GM12878 (cell line): Measurements from ENCODE around the gene SPATA31C1. TPM values are rescaled to one million over a fixed set of nuclear protein-coding genes. Genes with fewer than 3 reads are reported as not detected.

ENCODE experiments used
- ATAC-seq: fragments of 200-7000 bp; cut with Tn5 transposase; 3 replicates; pipeline ENCODE4 v1.9.1; 2020; ENCODE audit warnings: mild to moderate bottlenecking, moderate library complexity
- BruUV-seq: library from RNA; stranded (reverse); fragments of 400-500 nt; replicated peaks from 2 replicates; lab custom pipeline; 2021; lab: Mats Ljungman, UMichigan
- CTCF ChIA-PET: fragments of 300-600 bp; sonication (Branson Sonifier 250); formaldehyde crosslinking; extraction: SDS; loops from one replicate; lab custom pipeline; 2021; ENCODE audit warnings: inconsistent platforms; lab: Yijun Ruan, JAX
- POLR2A ChIA-PET: fragments of 350-600 bp; formaldehyde crosslinking; extraction: SDS; loops from one replicate; lab custom pipeline; 2021; ENCODE audit warnings: inconsistent platforms; lab: Charles Lee
- RAD21 ChIA-PET: fragments of 300-600 bp; sonication (Branson Sonifier 250); formaldehyde crosslinking; loops from one replicate; lab custom pipeline; 2023; ENCODE audit warnings: antibody characterized with exemption; ENCODE audit not compliant: unreplicated experiment; lab: Charles Lee
- SMC1A ChIA-PET: fragments of 300-600 bp; sonication (Branson Sonifier 250); formaldehyde crosslinking; loops from one replicate; lab custom pipeline; 2023; ENCODE audit not compliant: unreplicated experiment, uncharacterized antibody; lab: Charles Lee
- DNase-seq: peaks from one replicate; pipeline ENCODE4 v3.0.0-alpha.2; 2011; ENCODE audit warnings: low read depth, low spot score
- FAIRE-seq: peaks from 3 replicates; lab custom pipeline; 2011; peaks lifted over from hg19 to GRCh38; lab: Jason Lieb, UNC
- H2AFZ ChIP-seq: 2 replicates; pipeline ENCODE4 v1.6.0; 2011; ENCODE audit warnings: low read depth, low read length, control low read depth; ENCODE audit not compliant: control insufficient read depth
- H3K27ac ChIP-seq: 2 replicates; pipeline ENCODE4 v1.5.1; 2011; ENCODE audit warnings: control low read depth; ENCODE audit not compliant: control insufficient read depth, insufficient read depth
- H3K27me3 ChIP-seq, 2 experiments: replicated peaks in 1 of 2; 2 replicates each; pipeline versions ENCODE4 v1.6.0 to v1.6.1; 2011; ENCODE audit warnings: low read length in 1 of 2; ENCODE audit not compliant: control insufficient read depth in 2 of 2, insufficient read depth in 2 of 2
- H3K36me3 ChIP-seq, 2 experiments: 2 replicates each; pipeline ENCODE4 v1.5.1; 2011; ENCODE audit warnings: low read length in 1 of 2; ENCODE audit not compliant: control insufficient read depth in 2 of 2, insufficient read depth in 2 of 2
- H3K4me1 ChIP-seq: 2 replicates; pipeline ENCODE4 v1.6.1; 2011; ENCODE audit warnings: mild to moderate bottlenecking, low read length, moderate library complexity, mixed read lengths; ENCODE audit not compliant: control insufficient read depth, insufficient read depth
- H3K4me2 ChIP-seq: 2 replicates; pipeline ENCODE4 v1.6.0; 2011; ENCODE audit warnings: control low read depth; ENCODE audit not compliant: control insufficient read depth, insufficient read depth
- H3K4me3 ChIP-seq: fragments of 200-600 bp; sonication (generic); 2 replicates; pipeline ENCODE4 v1.5.1; 2016
- H3K79me2 ChIP-seq: 2 replicates; pipeline ENCODE4 v1.6.0; 2011; ENCODE audit warnings: low read length; ENCODE audit not compliant: control insufficient read depth, insufficient read depth
- H3K9ac ChIP-seq: 2 replicates; pipeline ENCODE4 v1.8.0; 2011; ENCODE audit warnings: low read length, control low read depth, mixed read lengths; ENCODE audit not compliant: control insufficient read depth, insufficient read depth
- H3K9me3 ChIP-seq: replicated peaks from 3 replicates; pipeline ENCODE4 v1.5.1; 2011; ENCODE audit warnings: mild to moderate bottlenecking, low read length; ENCODE audit not compliant: control insufficient read depth, insufficient read depth
- H4K20me1 ChIP-seq: 2 replicates; pipeline ENCODE4 v1.6.0; 2011; ENCODE audit not compliant: control insufficient read depth, insufficient read depth
- E2F4 ChIP-seq: IDR thresholded peaks from 2 replicates; pipeline ENCODE4 v1.6.1; 2012; ENCODE audit warnings: low read depth, low read length, improper control_type of control experiment
- E2F8 ChIP-seq: fragments of 450-650 bp; IDR thresholded peaks from 2 replicates; pipeline ENCODE4 v1.6.1; 2018; ENCODE audit warnings: mild to moderate bottlenecking, low read depth, moderate library complexity; ENCODE audit not compliant: partially characterized antibody
- IRF4 ChIP-seq: IDR thresholded peaks from 2 replicates; pipeline ENCODE4 v1.6.1; 2011; ENCODE audit warnings: low read depth, low read length
- JUND ChIP-seq: IDR thresholded peaks from 2 replicates; pipeline ENCODE4 v1.6.1; 2012; ENCODE audit warnings: low read depth, mild to moderate bottlenecking, low read length, improper control_type of control experiment, moderate library complexity
- POLR2A ChIP-seq: IDR thresholded peaks from 2 replicates; pipeline ENCODE4 v1.6.1; 2011; ENCODE audit warnings: low read depth, mild to moderate bottlenecking, low read length
- RELB ChIP-seq: fragments of 450-650 bp; IDR thresholded peaks from 2 replicates; pipeline ENCODE4 v1.6.1; 2017; ENCODE audit warnings: low read depth, mild to moderate bottlenecking, moderate library complexity
- SMAD5 ChIP-seq: IDR thresholded peaks from 2 replicates; pipeline ENCODE4 v1.6.1; 2016; ENCODE audit warnings: antibody characterized with exemption, low read depth
- SUPT20H ChIP-seq: IDR thresholded peaks from 2 replicates; pipeline ENCODE4 v1.6.1; 2011; ENCODE audit warnings: low read depth, mild to moderate bottlenecking, low read length, moderate library complexity, borderline replicate concordance; ENCODE audit not compliant: control insufficient read depth
- WGBS: methylation state at CpG from one replicate; pipeline ENCODE4 v1.1.6; 2016; ENCODE audit warnings: low lambda C conversion rate; ENCODE audit not compliant: insufficient replicate concordance, insufficient coverage; ENCODE audit errors: missing lambda C conversion rate; 5-methylcytosine and 5-hydroxymethylcytosine counted together
- in situ Hi-C: fragments of 300-500 bp; cut with MboI; formaldehyde crosslinking; loops from 9 replicates; pipeline ENCODE4 v1.14.3; 2018; ENCODE audit warnings: mixed read lengths
- intact Hi-C: fragments of 100-400 bp; cut with micrococcal nuclease; formaldehyde crosslinking; loops from one replicate; pipeline ENCODE4 v1.14.2; 2022; ENCODE audit not compliant: unreplicated experiment
- polyA plus RNA-seq, 11 experiments: library from polyadenylated mRNA; depleted of rRNA in 4 of 11; unstranded in 6 of 11; stranded (reverse) in 5 of 11; fragments of >200 nt; fragmentation: Nextera tagmentation in 4 of 11; fragmentation: Illumina TruSeq in 1 of 11; extraction: Ambion mirVana in 4 of 11; extraction: Trizol in 1 of 11; gene quantifications; 1 replicate in 1 of 11; 2 replicates in 10 of 11; pipeline versions ENCODE4 v1.2.1 to v1.2.3, GENCODE V29; 2011 to 2016; ENCODE audit warnings: inconsistent platforms in 2 of 11, missing spikeins in 2 of 11, low read depth in 1 of 11
- total RNA-seq, 4 experiments: library from RNA; depleted of rRNA in 3 of 4; stranded (reverse); fragments of >200 nt in 3 of 4; fragmentation: Illumina TruSeq in 1 of 4; extraction: Trizol in 1 of 4; gene quantifications; 2 replicates each; pipeline versions ENCODE4 v1.2.1 to v1.2.3, GENCODE V29; 2013 to 2021
- TF ChIP-seq, protein P1 (sequence below): fragments of 450-650 bp; formaldehyde crosslinking; IDR thresholded peaks from 2 replicates; pipeline ENCODE4 v1.4.0; 2022; ENCODE audit warnings: mild to moderate bottlenecking, moderate library complexity

SPATA31C1 gene
- total and polyA plus RNA-seq, 10 of the 15 experiments (the other 5 are each of a cell fraction or from before 2014, with no cell fraction given), result not detected

GRCh38 chr9:87957839-87958238 lies 40.1 kb downstream of the SPATA31C1 start (continued):
- TF ChIP-seq RELB (no peak), JUND (no peak)
- TF ChIP-seq, protein P1, sequence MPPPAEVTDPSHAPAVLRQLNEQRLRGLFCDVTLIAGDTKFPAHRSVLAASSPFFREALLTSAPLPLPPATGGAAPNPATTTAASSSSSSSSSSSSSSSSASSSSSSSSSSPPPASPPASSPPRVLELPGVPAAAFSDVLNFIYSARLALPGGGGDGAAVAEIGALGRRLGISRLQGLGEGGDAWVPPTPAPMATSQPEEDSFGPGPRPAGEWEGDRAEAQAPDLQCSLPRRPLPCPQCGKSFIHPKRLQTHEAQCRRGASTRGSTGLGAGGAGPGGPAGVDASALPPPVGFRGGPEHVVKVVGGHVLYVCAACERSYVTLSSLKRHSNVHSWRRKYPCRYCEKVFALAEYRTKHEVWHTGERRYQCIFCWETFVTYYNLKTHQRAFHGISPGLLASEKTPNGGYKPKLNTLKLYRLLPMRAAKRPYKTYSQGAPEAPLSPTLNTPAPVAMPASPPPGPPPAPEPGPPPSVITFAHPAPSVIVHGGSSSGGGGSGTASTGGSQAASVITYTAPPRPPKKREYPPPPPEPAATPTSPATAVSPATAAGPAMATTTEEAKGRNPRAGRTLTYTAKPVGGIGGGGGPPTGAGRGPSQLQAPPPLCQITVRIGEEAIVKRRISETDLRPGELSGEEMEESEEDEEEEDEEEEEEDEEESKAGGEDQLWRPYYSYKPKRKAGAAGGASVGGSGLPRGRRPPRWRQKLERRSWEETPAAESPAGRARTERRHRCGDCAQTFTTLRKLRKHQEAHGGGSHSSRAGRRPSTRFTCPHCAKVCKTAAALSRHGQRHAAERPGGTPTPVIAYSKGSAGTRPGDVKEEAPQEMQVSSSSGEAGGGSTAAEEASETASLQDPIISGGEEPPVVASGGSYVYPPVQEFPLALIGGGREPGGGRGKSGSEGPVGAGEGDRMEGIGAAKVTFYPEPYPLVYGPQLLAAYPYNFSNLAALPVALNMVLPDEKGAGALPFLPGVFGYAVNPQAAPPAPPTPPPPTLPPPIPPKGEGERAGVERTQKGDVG (CRISPR knock-in tag), result no peak

DNA sequence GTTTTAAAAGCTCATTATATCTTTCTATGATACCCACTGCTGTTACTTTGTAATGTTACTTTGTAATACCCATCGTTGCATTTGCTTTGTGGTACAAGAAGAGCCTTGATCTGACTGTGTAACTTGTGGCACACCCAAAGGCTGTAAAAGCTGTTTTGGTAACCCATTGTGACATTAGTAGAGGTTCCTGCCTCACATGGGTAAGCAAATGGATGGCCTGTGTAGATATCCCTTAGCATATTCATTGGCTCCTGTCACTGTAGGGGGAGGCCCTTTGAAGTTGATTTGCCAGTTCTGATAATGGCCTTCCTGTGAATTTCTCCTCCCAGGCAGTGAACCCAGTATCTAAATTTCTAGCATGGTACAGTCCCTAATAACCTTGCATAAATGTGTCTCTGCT lies 40.8 kb downstream of the SPATA31C1 start:
- H3K36me3 ChIP-seq, result no peaks in the 10 kb centered on the region
- CTCF ChIA-PET, result no interaction called here
- 60% methylated on average over 1 of the region's 1 CpG for WGBS
- FAIRE-seq (no peak), DNase-seq (no peak), ATAC-seq (no peak)
- H3K9ac ChIP-seq, result no peak overlapping the region
- SMC1A ChIA-PET, result no interaction called here
- in situ Hi-C loops, result loop anchor here (10.0 kb wide), 1 partner anchor 1046 kb away; no protein-coding TSS in a partner anchor
- no peak overlapping the region for H2AFZ ChIP-seq
- H4K20me1 ChIP-seq, result no peaks in the 10 kb centered on the region
- H3K27ac ChIP-seq, result no peak overlapping the region
- no peaks in the 10 kb centered on the region for H3K9me3 ChIP-seq
- RAD21 ChIA-PET, result no interaction called here
- TF ChIP-seq SUPT20H, result no peak
- no peak for TF ChIP-seq E2F8
- no peak for TF ChIP-seq IRF4
- no peak for TF ChIP-seq E2F4
- TF ChIP-seq SMAD5, result no peak
- TF ChIP-seq POLR2A, result no peak
- no peaks in the 10 kb centered on the region for H3K4me1 ChIP-seq
- no TSS peak for BruUV-seq
- no peak overlapping the region for H3K4me2 ChIP-seq
- POLR2A ChIA-PET, result no interaction called here
- no peak overlapping the region for H3K4me3 ChIP-seq
- intact Hi-C loops, result loop anchor here (10.0 kb wide), 1 partner anchor 1036 kb away; the partner anchor contains the start of gene S1PR3
- no peaks in the 10 kb centered on the region for H3K27me3 ChIP-seq
- H3K79me2 ChIP-seq, result no peaks in the 10 kb centered on the region
